ENCODE measurements around the gene RPS5.

- TF ChIP-seq CTCF (IDR thresholded peaks at IDR 0.05; ENCODE audit: low read length): no peak
- no peak for TF ChIP-seq EZH2 (IDR thresholded peaks at IDR 0.05; ENCODE audit: borderline replicate concordance, low read length)
Observed at GRCh38 chr19:58406818-58407657, 20.0 kb downstream of the RPS5 start.
